Right atrium auricular region (tissue), 2 donors: ENCODE measurements around the gene NRSN1. TPM values are rescaled to one million over a fixed set of nuclear protein-coding genes. Genes with fewer than 3 reads are reported as not detected.

Experiments
- DNase-seq: peaks from one replicate; pipeline ENCODE4 v3.0.0-alpha.2; 2019; ENCODE audit warnings: low spot score
- H3K27ac ChIP-seq, 2 donors: fragments of 200-600 bp; sonication (generic); 1 replicate in 1 of 2; 2 replicates in 1 of 2; pipeline ENCODE4 v1.5.1; 2016 to 2019
- H3K27me3 ChIP-seq, 2 donors: fragments of 200-600 bp; sonication (generic); one replicate each; pipeline versions ENCODE4 v1.5.1 to v1.6.0; 2017 to 2019
- H3K36me3 ChIP-seq: fragments of 200-600 bp; sonication (generic); one replicate; pipeline ENCODE4 v1.5.1; 2016
- H3K4me1 ChIP-seq, 2 donors: fragments of 200-600 bp; sonication (generic); one replicate each; pipeline versions ENCODE4 v1.5.1 to v1.6.0; 2017 to 2019
- H3K4me3 ChIP-seq, 2 donors: fragments of 200-600 bp; sonication (generic); 1 replicate in 1 of 2; 2 replicates in 1 of 2; pipeline ENCODE4 v1.5.1; 2017 to 2019; ENCODE audit warnings: mild to moderate bottlenecking in 1 of 2, moderate library complexity in 1 of 2
- H3K9me3 ChIP-seq, 2 donors: fragments of 200-600 bp; sonication (generic); one replicate each; pipeline ENCODE4 v1.5.1; 2019
- CTCF ChIP-seq, 2 donors: fragments of 200-600 bp; sonication (generic); IDR thresholded peaks; one replicate each; pipeline ENCODE4 v1.5.1; 2019; ENCODE audit warnings: antibody characterized with exemption in 2 of 2
- total RNA-seq, 2 donors: library from RNA; depleted of rRNA; stranded (reverse); fragments of >200 nt; gene quantifications; one replicate each; pipeline ENCODE4 v1.1.0, GENCODE V29; 2016

Gene NRSN1
- total RNA-seq, 2 donors from 2014 or later, result not detected

GRCh38 chr6:24145690-24146131, 19.7 kb downstream of the NRSN1 start:
- H3K9me3 ChIP-seq, result no peaks in the 10 kb centered on the region
- H3K27me3 ChIP-seq, result no peaks in the 10 kb centered on the region
- no peak for TF ChIP-seq CTCF (IDR thresholded peaks at IDR 0.05)
- H3K27ac ChIP-seq, result no peak overlapping the region
- H3K4me1 ChIP-seq, result no peaks in the 10 kb centered on the region
- no peak for DNase-seq
- H3K36me3 ChIP-seq, result no peaks in the 10 kb centered on the region
- H3K4me3 ChIP-seq, result no peak overlapping the region

- no peak for TF ChIP-seq CTCF (IDR thresholded peaks at IDR 0.05)
- no peak overlapping the region for H3K27ac ChIP-seq
- no peaks in the 10 kb centered on the region for H3K27me3 ChIP-seq
- no peaks in the 10 kb centered on the region for H3K36me3 ChIP-seq
- H3K4me3 ChIP-seq, result no peak overlapping the region
- H3K4me1 ChIP-seq, result no peaks in the 10 kb centered on the region
- no peaks in the 10 kb centered on the region for H3K9me3 ChIP-seq
- no peak for DNase-seq
Observed at GRCh38 chr6:24146871-24147270, 20.9 kb downstream of the NRSN1 start.

- Histone ChIP-seq H3K9me3 (no peaks in the 10 kb centered on the region), H3K27ac (no peak overlapping the region), H3K4me3 (no peak overlapping the region), H3K4me1 (no peaks in the 10 kb centered on the region), H3K36me3 (no peaks in the 10 kb centered on the region), H3K27me3 (no peaks in the 10 kb centered on the region)
- TF ChIP-seq CTCF (IDR thresholded peaks at IDR 0.05), result no peak
- no peak for DNase-seq
Observed at GRCh38 chr6:24147511-24148153, 21.6 kb downstream of the NRSN1 start.

- no peak overlapping the region for H3K4me3 ChIP-seq
- no peak for DNase-seq
- H3K27ac ChIP-seq, result no peak overlapping the region
- H3K9me3 ChIP-seq, result no peaks in the 10 kb centered on the region
- H3K4me1 ChIP-seq, result no peaks in the 10 kb centered on the region
- no peak for TF ChIP-seq CTCF (IDR thresholded peaks at IDR 0.05)
- no peaks in the 10 kb centered on the region for H3K36me3 ChIP-seq
- H3K27me3 ChIP-seq, result no peaks in the 10 kb centered on the region
Observed at GRCh38 chr6:24148154-24148570, 22.1 kb downstream of the NRSN1 start.

- no peak for TF ChIP-seq CTCF (IDR thresholded peaks at IDR 0.05)
- H3K4me1 ChIP-seq, result no peaks in the 10 kb centered on the region
- H3K27ac ChIP-seq, result no peak overlapping the region
- no peaks in the 10 kb centered on the region for H3K36me3 ChIP-seq
- no peaks in the 10 kb centered on the region for H3K27me3 ChIP-seq
- no peaks in the 10 kb centered on the region for H3K9me3 ChIP-seq
- DNase-seq, result no peak
- H3K4me3 ChIP-seq, result no peak overlapping the region
Observed at GRCh38 chr6:24148684-24149083, 22.7 kb downstream of the NRSN1 start.

- Histone ChIP-seq H3K4me3 (no peak overlapping the region), H3K36me3 (no peaks in the 10 kb centered on the region), H3K9me3 (no peaks in the 10 kb centered on the region), H3K27ac (no peak overlapping the region), H3K27me3 (no peaks in the 10 kb centered on the region), H3K4me1 (no peaks in the 10 kb centered on the region)
- DNase-seq, result no peak
- no peak for TF ChIP-seq CTCF (IDR thresholded peaks at IDR 0.05)
Observed at GRCh38 chr6:24149296-24149695, 23.3 kb downstream of the NRSN1 start.
